AG09309 (cell line): ENCODE measurements around the gene GPR180.

Experiments used
- DNase-seq: peaks from one replicate; pipeline ENCODE4 v3.0.0-alpha.2; 2010; ENCODE audit warnings: low read depth
- H3K4me3 ChIP-seq: 2 replicates; pipeline ENCODE4 v1.5.1; 2011; ENCODE audit warnings: mild to moderate bottlenecking, low read depth, low read length, moderate library complexity; ENCODE audit not compliant: control insufficient read depth
- CTCF ChIP-seq: IDR thresholded peaks from 2 replicates; pipeline ENCODE4 v1.5.1; 2011; ENCODE audit warnings: mild to moderate bottlenecking, low read depth, low read length, inconsistent platforms; ENCODE audit not compliant: insufficient read depth, control insufficient read depth; ENCODE audit errors: missing control alignments

Gene GPR180

GRCh38 chr13:94558716-94559115 lies 42.9 kb upstream of the GPR180 start:
- TF ChIP-seq CTCF: no peak
- DNase-seq: no peak

DNA sequence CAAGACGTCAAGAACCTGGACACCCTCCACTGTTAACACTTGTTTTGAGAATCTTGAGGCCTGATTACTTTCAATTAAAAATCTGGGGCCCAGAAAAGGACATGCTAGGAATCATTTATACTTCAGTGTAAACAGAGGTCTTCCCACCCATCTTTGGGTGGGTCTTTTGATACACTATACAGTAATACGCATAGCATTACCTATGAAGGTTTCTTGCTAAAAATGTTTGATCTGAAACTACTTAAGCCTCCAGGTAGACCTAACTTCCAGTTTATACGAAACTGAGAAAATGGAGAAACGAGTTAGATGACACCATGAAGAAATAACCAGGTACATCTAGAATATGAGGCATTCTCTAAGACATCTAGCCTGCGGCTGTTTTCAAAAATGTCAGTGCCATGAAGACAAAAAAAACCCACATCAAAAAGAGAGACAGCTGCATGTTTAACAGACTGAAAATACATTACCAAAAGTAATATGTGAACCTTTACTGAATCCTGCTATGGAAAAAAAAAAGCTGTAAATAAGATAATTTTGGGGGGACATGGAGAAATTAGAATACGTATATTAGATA lies 42.3 kb upstream of the GPR180 start:
- DNase-seq: no peak
- H3K4me3 ChIP-seq: no peak overlapping the region
- TF ChIP-seq CTCF: no peak

More at GRCh38 chr13:94558716-94559115, 42.9 kb upstream of the GPR180 start:
- H3K4me3 ChIP-seq: no peak overlapping the region

- DNase-seq: no peak
- no peak for TF ChIP-seq CTCF
- H3K4me3 ChIP-seq: no peak overlapping the region
Observed at GRCh38 chr13:94560116-94560515, 41.5 kb upstream of the GPR180 start.

GRCh38 chr13:94561126-94561525 lies 40.5 kb upstream of the GPR180 start:
- no peak overlapping the region for H3K4me3 ChIP-seq
- no peak for DNase-seq
- no peak for TF ChIP-seq CTCF

DNA sequence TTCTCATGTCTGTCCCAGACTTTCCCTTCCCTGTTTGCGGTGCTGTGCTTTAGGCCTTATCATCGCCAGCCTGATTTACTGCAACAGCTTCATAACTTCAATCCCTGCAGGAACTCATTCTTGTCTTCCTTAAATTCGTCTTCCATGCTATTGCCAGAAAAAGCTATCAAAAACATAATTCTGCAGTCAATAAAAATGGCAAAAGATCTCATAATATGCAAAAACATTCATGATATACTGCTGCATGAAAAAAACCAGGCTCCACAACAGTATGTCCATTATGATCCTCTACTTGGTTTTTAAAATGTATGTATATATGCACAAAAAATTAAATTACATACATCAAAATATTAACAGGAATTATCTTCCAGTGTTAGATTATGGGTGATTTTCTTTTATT lies 34.1 kb upstream of the GPR180 start:
- no peak overlapping the region for H3K4me3 ChIP-seq

DNA sequence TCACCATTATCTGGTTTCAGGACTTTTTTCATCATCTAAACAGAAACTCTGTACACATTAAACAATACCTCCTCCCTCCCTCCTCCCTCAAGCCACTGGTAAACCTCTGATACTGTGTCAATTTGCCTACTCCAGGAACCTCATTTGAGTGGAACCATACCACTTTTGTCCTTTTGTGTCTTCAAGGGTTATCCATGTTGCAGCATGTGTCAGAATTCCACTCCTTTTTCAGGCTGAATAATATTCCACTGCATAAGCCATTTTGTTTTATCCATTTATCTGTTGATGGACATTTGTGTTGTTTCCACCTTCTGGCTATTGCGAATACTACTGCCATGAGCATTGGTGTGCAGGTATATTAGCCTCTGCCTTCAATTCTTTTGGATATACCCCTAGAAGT lies 33.2 kb upstream of the GPR180 start:
- no peak overlapping the region for H3K4me3 ChIP-seq
- TF ChIP-seq CTCF: no peak
- DNase-seq: no peak

More for the DNA sequence above, 34.1 kb upstream of the GPR180 start:
- DNase-seq: no peak
- no peak for TF ChIP-seq CTCF

DNA sequence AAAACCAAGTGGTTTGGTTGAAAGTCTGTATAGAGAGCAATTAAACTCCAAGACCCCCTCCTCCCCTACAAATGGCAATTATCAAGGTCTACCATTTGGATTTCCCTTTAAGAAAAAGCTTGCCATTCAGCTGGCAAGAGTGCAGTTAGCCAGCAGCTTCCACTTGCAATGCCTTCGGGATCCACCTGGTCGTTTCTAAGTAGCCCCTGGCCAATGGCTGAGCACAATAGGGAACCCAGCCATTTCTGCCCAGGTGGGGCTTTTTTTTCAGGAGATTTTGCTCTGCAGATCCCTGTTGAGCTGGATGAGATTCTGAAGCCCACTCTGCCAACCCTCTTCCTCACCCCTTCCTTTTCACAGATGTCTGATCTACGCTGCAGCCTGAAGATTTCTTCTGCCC lies 32.0 kb upstream of the GPR180 start:
- no peak for TF ChIP-seq CTCF
- no peak for DNase-seq
- H3K4me3 ChIP-seq: no peak overlapping the region
